A549 (cell line): Measurements from ENCODE around the gene CTCFL. TPM values are rescaled to one million over a fixed set of nuclear protein-coding genes. Genes with fewer than 3 reads are reported as not detected.

Experiments used
- ATAC-seq, 2 experiments: fragments of 200-7000 bp in 1 of 2; fragments of >200 bp in 1 of 2; cut with Nextera tagmentation in 1 of 2; cut with Tn5 transposase in 1 of 2; 3 replicates each; pipeline versions ENCODE4 v1.8.0 to v1.9.1; 2018 to 2020; ENCODE audit warnings: mild to moderate bottlenecking in 1 of 2, moderate library complexity in 1 of 2
- CTCF ChIA-PET: fragments of 300-600 bp; sonication (Branson Sonifier 250); formaldehyde crosslinking; extraction: SDS; loops from one replicate; lab custom pipeline; 2021; ENCODE audit warnings: antibody characterized with exemption, inconsistent platforms; lab: Yijun Ruan, JAX
- POLR2A ChIA-PET: fragments of 350-600 bp; formaldehyde crosslinking; extraction: SDS; loops from one replicate; lab custom pipeline; 2021; ENCODE audit warnings: antibody characterized with exemption, inconsistent platforms; lab: Yijun Ruan, JAX
- DNase-seq, 2 experiments: peaks; one replicate each; pipeline versions ENCODE4 v3.0.0 to v3.0.0-alpha.2; 2011 to 2016; ENCODE audit warnings: low read depth in 1 of 2, low spot score in 1 of 2
- FAIRE-seq: peaks from 2 replicates; lab custom pipeline; 2011; peaks lifted over from hg19 to GRCh38; lab: Jason Lieb, UNC
- H3K27ac ChIP-seq, 2 experiments: fragments of >200 bp; sonication (Bioruptor Twin); formaldehyde crosslinking; 3 replicates each; pipeline ENCODE4 v1.5.1; 2016 to 2017
- H3K4me1 ChIP-seq: fragments of >200 bp; sonication (Bioruptor Twin); formaldehyde crosslinking; 3 replicates; pipeline ENCODE4 v1.6.1; 2016
- H3K4me2 ChIP-seq: fragments of >200 bp; sonication (Bioruptor Twin); formaldehyde crosslinking; 3 replicates; pipeline ENCODE4 v1.6.1; 2016
- H3K4me3 ChIP-seq: fragments of >200 bp; sonication (Bioruptor Twin); formaldehyde crosslinking; 3 replicates; pipeline ENCODE4 v1.5.1; 2016
- H3K9me3 ChIP-seq: fragments of >200 bp; sonication (Bioruptor Twin); formaldehyde crosslinking; 3 replicates; pipeline ENCODE4 v1.6.1; 2016
- BHLHE40 ChIP-seq: IDR thresholded peaks from 2 replicates; pipeline ENCODE4 v1.6.1; 2012; ENCODE audit warnings: low read depth, low read length, inconsistent platforms
- CBX2 ChIP-seq: fragments of 200-600 bp; sonication (generic); IDR thresholded peaks from 2 replicates; pipeline ENCODE4 v1.6.1; 2016; ENCODE audit warnings: low read depth, mild to moderate bottlenecking, borderline replicate concordance
- ESRRA ChIP-seq: fragments of 150-350 bp; IDR thresholded peaks from 2 replicates; pipeline ENCODE4 v1.6.1; 2014; ENCODE audit warnings: mild to moderate bottlenecking, low read length, borderline replicate concordance
- FOSB ChIP-seq: fragments of 250-450 bp; sonication (Bioruptor Pico); IDR thresholded peaks from 2 replicates; pipeline ENCODE4 v1.5.0; 2020; ENCODE audit warnings: mild to moderate bottlenecking, moderate library complexity
- FOSL2 ChIP-seq, 2 experiments: fragments of 450-650 bp in 1 of 2; fragments of >200 bp in 1 of 2; sonication (Bioruptor Twin) in 1 of 2; formaldehyde crosslinking; IDR thresholded peaks; 2 replicates each; pipeline versions ENCODE4 v1.5.0 to v1.6.1; 2016 to 2020; ENCODE audit warnings: mild to moderate bottlenecking in 1 of 2, moderate library complexity in 1 of 2
- GATA3 ChIP-seq: IDR thresholded peaks from 2 replicates; pipeline ENCODE4 v1.6.1; 2012; ENCODE audit warnings: borderline replicate concordance
- HDAC2 ChIP-seq: fragments of 200-600 bp; sonication (generic); IDR thresholded peaks from 2 replicates; pipeline ENCODE4 v1.6.1; 2016
- HEYL ChIP-seq: fragments of 250-450 bp; sonication (Bioruptor Pico); IDR thresholded peaks from 2 replicates; pipeline ENCODE4 v1.8.0; 2021; ENCODE audit warnings: mild to moderate bottlenecking, moderate library complexity
- HOXB5 ChIP-seq: fragments of 250-450 bp; sonication (Bioruptor Pico); IDR thresholded peaks from 2 replicates; pipeline ENCODE4 v1.5.0; 2020; ENCODE audit warnings: mild to moderate bottlenecking, moderate library complexity
- MAZ ChIP-seq: fragments of 150-350 bp; IDR thresholded peaks from 2 replicates; pipeline ENCODE4 v1.6.1; 2014; ENCODE audit warnings: antibody characterized with exemption, low read depth, low read length, borderline replicate concordance
- MYC ChIP-seq: IDR thresholded peaks from 2 replicates; pipeline ENCODE4 v1.6.1; 2012; ENCODE audit warnings: mild to moderate bottlenecking, inconsistent platforms, low read length, improper control_type of control experiment, borderline replicate concordance
- POLR2A ChIP-seq: IDR thresholded peaks from 2 replicates; pipeline ENCODE4 v1.6.1; 2012; ENCODE audit warnings: mild to moderate bottlenecking, low read length
- RAD21 ChIP-seq, 2 experiments: fragments of >200 bp in 1 of 2; sonication (Bioruptor Twin) in 1 of 2; formaldehyde crosslinking in 1 of 2; IDR thresholded peaks in 1 of 2; conservative IDR thresholded peaks in 1 of 2; 2 replicates in 1 of 2; 3 replicates in 1 of 2; pipeline ENCODE4 v1.6.1; 2012 to 2018; ENCODE audit warnings: inconsistent platforms in 1 of 2
- REST ChIP-seq: fragments of 200-600 bp; sonication (generic); IDR thresholded peaks from 2 replicates; pipeline ENCODE4 v1.6.1; 2016; ENCODE audit warnings: antibody characterized with exemption, mild to moderate bottlenecking, moderate library complexity
- TP53 ChIP-seq: fragments of 250-450 bp; sonication (Bioruptor Pico); IDR thresholded peaks from 2 replicates; pipeline ENCODE4 v1.5.0; 2021; ENCODE audit warnings: mild to moderate bottlenecking, moderate library complexity
- ZC3H11A ChIP-seq: fragments of 450-650 bp; IDR thresholded peaks from 2 replicates; pipeline ENCODE4 v1.6.1; 2014; ENCODE audit warnings: antibody characterized with exemption, mild to moderate bottlenecking
- ZFP36 ChIP-seq: fragments of 450-650 bp; IDR thresholded peaks from 2 replicates; pipeline ENCODE4 v1.6.1; 2014; ENCODE audit warnings: borderline replicate concordance; ENCODE audit not compliant: partially characterized antibody
- WGBS: methylation state at CpG from one replicate; pipeline ENCODE4 v1.1.6; 2017; ENCODE audit errors: missing lambda C conversion rate; 5-methylcytosine and 5-hydroxymethylcytosine counted together
- polyA plus RNA-seq, 4 experiments: library from polyadenylated mRNA; depleted of rRNA in 3 of 4; stranded (reverse); fragments of >200 nt; fragmentation: RNase III in 1 of 4; extraction: RNeasy Plus Mini Kit Qiagen cat#74134 plus additional on column Dnase treatment in 1 of 4; gene quantifications; 2 replicates in 3 of 4; 3 replicates in 1 of 4; pipeline ENCODE4 v1.2.3, GENCODE V29; 2011 to 2017

The CTCFL gene
- polyA plus RNA-seq, 2 of the 4 experiments (the other 2 are of a cell fraction): 0.03 TPM

- Histone ChIP-seq H3K27ac (no peak overlapping the region), H3K4me3 (no peak overlapping the region), H3K4me2 (no peak overlapping the region), H3K4me1 (no peaks in the 10 kb centered on the region), H3K9me3 (peaks cover 9% of the 10 kb centered on the region)
- 54% methylated on average over 12 of the region's 12 CpGs for WGBS
- ATAC-seq: no peak
- DNase-seq: no peak
- ChIA-PET CTCF (interaction anchor here (0.6 to 1.4 kb wide), 4 partner anchors 55 to 1127 kb away, joined by 3 to 5 read pairs (median 4); no protein-coding TSS in a partner anchor), POLR2A (no interaction called here)
- no peak for FAIRE-seq
- TF ChIP-seq FOSB: no peak
- TF ChIP-seq RAD21 (conservative IDR thresholded peaks at IDR 0.05 in 1 of 2, IDR thresholded peaks at IDR 0.05 in 1 of 2): no peak
- TF ChIP-seq ZFP36: no peak
- TF ChIP-seq MAZ: no peak
- TF ChIP-seq BHLHE40: no peak
- no peak for TF ChIP-seq HOXB5
- no peak for TF ChIP-seq REST
- no peak for TF ChIP-seq TP53 (CRISPR knock-in tag)
These were observed 14.9 kb upstream of the CTCFL start for GRCh38 chr20:57539889-57540288.

GRCh38 chr20:57537822-57538221 lies 12.9 kb upstream of the CTCFL start:
- TF ChIP-seq MYC (no peak), POLR2A (no peak)
- TF ChIP-seq, all 56 proteins: peak for 0
- Histone ChIP-seq H3K4me1 (no peaks in the 10 kb centered on the region), H3K27ac (no peak overlapping the region), H3K9me3 (peaks cover 9% of the 10 kb centered on the region), H3K4me2 (no peak overlapping the region), H3K4me3 (no peak overlapping the region)
- WGBS: 24% methylated on average over 2 of the region's 2 CpGs
- FAIRE-seq (no peak), ATAC-seq (no peak), DNase-seq (no peak)
- CTCF ChIA-PET: interaction anchor here (0.8 to 1.7 kb wide), 6 partner anchors 8 to 671 kb away, joined by 3 to 7 read pairs (median 3); no protein-coding TSS in a partner anchor
- POLR2A ChIA-PET: no interaction called here

GRCh38 chr20:57536771-57537724 lies 12.1 kb upstream of the CTCFL start:
- no peak overlapping the region for H3K27ac ChIP-seq
- peaks cover 9% of the 10 kb centered on the region for H3K9me3 ChIP-seq
- ATAC-seq: no peak
- 16% methylated on average over 4 of the region's 4 CpGs for WGBS
- ChIA-PET CTCF (interaction anchor here (0.8 to 1.7 kb wide), 5 partner anchors 8 to 672 kb away, joined by 3 to 7 read pairs (median 3); no protein-coding TSS in a partner anchor), POLR2A (no interaction called here)
- DNase-seq: no peak
- H3K4me1 ChIP-seq: no peaks in the 10 kb centered on the region
- FAIRE-seq: no peak
- no peak for TF ChIP-seq GATA3
- TF ChIP-seq HDAC2: no peak
- no peak for TF ChIP-seq RAD21 (conservative IDR thresholded peaks at IDR 0.05 in 1 of 2, IDR thresholded peaks at IDR 0.05 in 1 of 2)
- no peak overlapping the region for H3K4me2 ChIP-seq
- no peak overlapping the region for H3K4me3 ChIP-seq

GRCh38 chr20:57536120-57536708 lies 11.3 kb upstream of the CTCFL start:
- ChIA-PET CTCF (interaction anchor here (0.7 kb wide), 1 partner anchor 25 kb away, joined by 3 read pairs; no protein-coding TSS in a partner anchor), POLR2A (no interaction called here)
- no peak for DNase-seq
- Histone ChIP-seq H3K4me1 (no peaks in the 10 kb centered on the region), H3K4me2 (no peak overlapping the region), H3K27ac (no peak overlapping the region), H3K9me3 (peaks cover 9% of the 10 kb centered on the region), H3K4me3 (no peak overlapping the region)
- TF ChIP-seq ZC3H11A (no peak), FOSL2 (IDR thresholded peaks at IDR 0.05) (no peak), FOSL2 (CRISPR knock-in tag; IDR thresholded peaks at IDR 0.05) (no peak), ESRRA (no peak), CBX2 (no peak), HEYL (CRISPR knock-in tag) (no peak), ZFP36 (no peak), FOSB (no peak)
- FAIRE-seq: no peak
- ATAC-seq: no peak
- WGBS: 2% methylated on average over 3 of the region's 3 CpGs
